Ovary (tissue), 9 donors: ENCODE measurements around the gene B3GNT7. TPM values are rescaled to one million over a fixed set of nuclear protein-coding genes. Genes with fewer than 3 reads are reported as not detected.

Experiments used
- DNase-seq, 5 donors: peaks; one replicate each; pipeline ENCODE4 v3.0.0-alpha.2; 2019 to 2020
- H3K27ac ChIP-seq, 2 donors: fragments of 200-600 bp; one replicate each; pipeline versions ENCODE4 v1.5.1 to v1.8.0; 2019 to 2022
- H3K27me3 ChIP-seq: fragments of 200-600 bp; one replicate; pipeline ENCODE4 v1.8.0; 2022
- H3K36me3 ChIP-seq: fragments of 200-600 bp; sonication (generic); one replicate; pipeline ENCODE4 v1.5.1; 2019
- H3K4me1 ChIP-seq: one replicate; pipeline ENCODE4 v1.8.1; 2013; ENCODE audit warnings: mild to moderate bottlenecking, moderate library complexity; ENCODE audit not compliant: insufficient read depth
- H3K4me3 ChIP-seq: fragments of 200-600 bp; sonication (generic); one replicate; pipeline ENCODE4 v1.5.1; 2017
- H3K9me3 ChIP-seq, 2 donors: fragments of 200-600 bp in 1 of 2; sonication (generic) in 1 of 2; one replicate each; pipeline versions ENCODE4 v1.5.1 to v1.8.1; 2013 to 2019; ENCODE audit warnings: mild to moderate bottlenecking in 1 of 2, moderate library complexity in 1 of 2
- CTCF ChIP-seq, 3 donors: fragments of 450-650 bp in 2 of 3; fragments of 200-600 bp in 1 of 3; IDR thresholded peaks; one replicate each; pipeline versions ENCODE4 v1.5.1 to v1.8.0; 2016 to 2022; ENCODE audit warnings: antibody characterized with exemption in 3 of 3, mild to moderate bottlenecking in 1 of 3
- EP300 ChIP-seq: sonication (generic); formaldehyde crosslinking; IDR thresholded peaks from one replicate; pipeline ENCODE4 v1.6.1; 2017; ENCODE audit warnings: antibody characterized with exemption
- POLR2A ChIP-seq: fragments of 450-650 bp; IDR thresholded peaks from one replicate; pipeline ENCODE4 v1.6.1; 2017; ENCODE audit warnings: antibody characterized with exemption, mild to moderate bottlenecking, moderate library complexity
- WGBS, 3 donors: extraction: QIAGEN DNeasy Blood & Tissue Kit in 1 of 3; methylation state at CpG; one replicate each; pipeline versions ENCODE4 v1.1.5 to v1.1.7; 2013 to 2017; 5-methylcytosine and 5-hydroxymethylcytosine counted together
- intact Hi-C, 4 donors: fragments of 100-400 bp; cut with DNase I; formaldehyde crosslinking; loops; one replicate each; pipeline versions ENCODE4 v1.11.0 to v1.15.1; 2022 to 2023
- polyA plus RNA-seq, 2 donors: library from polyadenylated mRNA; stranded (reverse); fragments of 200-250 nt in 1 of 2; fragments of 350-450 nt in 1 of 2; fragmentation: Illumina TruSeq in 1 of 2; extraction: RNeasy Lipid Tissue Mini Kit (QIAGEN cat#74804) in 1 of 2; gene quantifications; one replicate each; pipeline ENCODE4 v1.2.3, GENCODE V29; 2013 to 2014
- total RNA-seq, 7 donors: library from RNA; depleted of rRNA in 2 of 7; stranded (reverse); fragments of >200 nt in 2 of 7; fragmentation: NEBNext Ultra II Directional in 3 of 7; extraction: Animal tissue kit (Norgen Biotek cat#: 25700) in 3 of 7; gene quantifications; one replicate each; pipeline versions ENCODE4 v1.1.0 to v1.2.4, GENCODE V29; 2016 to 2023
- donor health status: DM: no; HTN: no; CAD: no; lungs with moderate emphysema.
- donor health status: DM: no; HTN: no; CAD: no.
- donor health status: Bipolar disorder and iron deficiency.
- donor health status: DM: yes; HTN: yes; CAD: no.
- donor health status: DM: no; HTN: no; CAD: no.
- donor health status: DM: yes; HTN: yes; CAD: no.

Gene B3GNT7
- total and polyA plus RNA-seq, 9 donors, result 4.8 to 34.0 (median 24.4) TPM

- 89 to 95% (median 91%) methylated on average over 10 of the region's 10 CpGs for WGBS, 3 donors
- H3K36me3 ChIP-seq, result no peaks in the 10 kb centered on the region
- intact Hi-C loops, result no loop called here
- H3K4me3 ChIP-seq, result no peak overlapping the region
- no peaks in the 10 kb centered on the region for H3K4me1 ChIP-seq
- no peaks in the 10 kb centered on the region for H3K9me3 ChIP-seq
- no peak for DNase-seq
- no peak overlapping the region for H3K27ac ChIP-seq
- TF ChIP-seq CTCF (IDR thresholded peaks at IDR 0.05), result no peak
- TF ChIP-seq EP300, result no peak
- no peak for TF ChIP-seq POLR2A
- no peaks in the 10 kb centered on the region for H3K27me3 ChIP-seq
These were observed 27.7 kb downstream of the B3GNT7 start for GRCh38 chr2:231423176-231423575.

- no peak overlapping the region for H3K4me3 ChIP-seq
- TF ChIP-seq CTCF (IDR thresholded peaks at IDR 0.05), result no peak
- TF ChIP-seq POLR2A, result no peak
- no peak for TF ChIP-seq EP300
- intact Hi-C loops, result no loop called here
- 59 to 62% (median 61%) methylated on average over 8 of the region's 8 CpGs for WGBS, 3 donors
- no peaks in the 10 kb centered on the region for H3K27me3 ChIP-seq
- no peak overlapping the region for H3K27ac ChIP-seq
- H3K9me3 ChIP-seq, result no peaks in the 10 kb centered on the region
- no peaks in the 10 kb centered on the region for H3K4me1 ChIP-seq
- no peaks in the 10 kb centered on the region for H3K36me3 ChIP-seq
- no peak for DNase-seq
These were observed 29.8 kb downstream of the B3GNT7 start for GRCh38 chr2:231425291-231425810.

GRCh38 chr2:231425811-231426703, 30.5 kb downstream of the B3GNT7 start:
- TF ChIP-seq CTCF (IDR thresholded peaks at IDR 0.05) (no peak), EP300 (no peak), POLR2A (no peak)
- intact Hi-C loops, result no loop called here

GRCh38 chr2:231427116-231427515, 31.6 kb downstream of the B3GNT7 start:
- Histone ChIP-seq H3K27ac (no peak overlapping the region), H3K9me3 (no peaks in the 10 kb centered on the region), H3K36me3 (no peaks in the 10 kb centered on the region), H3K4me1 (no peaks in the 10 kb centered on the region), H3K4me3 (no peak overlapping the region), H3K27me3 (no peaks in the 10 kb centered on the region)
- 82 to 85% (median 84%) methylated on average over 3 of the region's 3 CpGs for WGBS, 3 donors
- no peak for DNase-seq
- TF ChIP-seq EP300, result no peak
- no peak for TF ChIP-seq POLR2A
- no peak for TF ChIP-seq CTCF (IDR thresholded peaks at IDR 0.05)
- intact Hi-C loops, result no loop called here

More at GRCh38 chr2:231425811-231426703, 30.5 kb downstream of the B3GNT7 start:
- no peak for DNase-seq
- H3K9me3 ChIP-seq, result no peaks in the 10 kb centered on the region
- 64 to 65% (median 65%) methylated on average over 21 of the region's 21 CpGs for WGBS, 3 donors
- H3K27ac ChIP-seq, result no peak overlapping the region
- H3K4me1 ChIP-seq, result no peaks in the 10 kb centered on the region
- H3K27me3 ChIP-seq, result no peaks in the 10 kb centered on the region
- H3K36me3 ChIP-seq, result no peaks in the 10 kb centered on the region
- no peak overlapping the region for H3K4me3 ChIP-seq
